GM23338 (cell line): ENCODE results near the gene LCP2. TPM values are rescaled to one million over a fixed set of nuclear protein-coding genes. Genes with fewer than 3 reads are reported as not detected.

Experiments used
- ATAC-seq: fragments of 200-7000 bp; cut with Tn5 transposase; 3 replicates; pipeline ENCODE4 v1.9.1; 2020
- DNase-seq: peaks from one replicate; pipeline ENCODE4 v3.0.0-alpha.2; 2015; ENCODE audit warnings: low spot score
- H2AFZ ChIP-seq: fragments of 200-600 bp; sonication (generic); 2 replicates; pipeline ENCODE4 v1.8.0; 2016; ENCODE audit warnings: antibody characterized with exemption, mild to moderate bottlenecking, moderate library complexity
- H3F3A ChIP-seq: fragments of 200-600 bp; sonication (generic); replicated peaks from 2 replicates; pipeline ENCODE4 v1.8.0; 2017; ENCODE audit warnings: antibody characterized with exemption, mixed run types, low read depth
- H3K27ac ChIP-seq: fragments of 200-600 bp; sonication (generic); 2 replicates; pipeline ENCODE4 v1.6.1; 2016; ENCODE audit warnings: low read depth
- H3K27me3 ChIP-seq: fragments of 200-600 bp; sonication (generic); 2 replicates; pipeline ENCODE4 v1.8.0; 2016; ENCODE audit warnings: mild to moderate bottlenecking, mixed run types, moderate library complexity; ENCODE audit not compliant: insufficient read depth
- H3K36me3 ChIP-seq: fragments of 200-600 bp; sonication (generic); 2 replicates; pipeline ENCODE4 v1.8.0; 2016; ENCODE audit warnings: mild to moderate bottlenecking; ENCODE audit not compliant: insufficient read depth
- H3K4me1 ChIP-seq: fragments of 200-600 bp; sonication (generic); 2 replicates; pipeline ENCODE4 v1.8.0; 2016; ENCODE audit warnings: mild to moderate bottlenecking, moderate library complexity; ENCODE audit not compliant: insufficient read depth
- H3K4me2 ChIP-seq: fragments of 200-600 bp; sonication (generic); 2 replicates; pipeline ENCODE4 v1.7.1; 2017; ENCODE audit warnings: mixed run types
- H3K4me3 ChIP-seq: fragments of 200-600 bp; sonication (generic); 2 replicates; pipeline ENCODE4 v1.6.1; 2016; ENCODE audit warnings: mixed run types
- H3K79me2 ChIP-seq: fragments of 200-600 bp; sonication (generic); replicated peaks from 2 replicates; pipeline ENCODE4 v1.8.0; 2017; ENCODE audit warnings: mild to moderate bottlenecking; ENCODE audit not compliant: insufficient read depth
- H3K9me2 ChIP-seq: fragments of 200-600 bp; sonication (generic); 2 replicates; pipeline ENCODE4 v1.8.0; 2017; ENCODE audit not compliant: insufficient read depth
- H4K20me1 ChIP-seq: fragments of 200-600 bp; sonication (generic); replicated peaks from 2 replicates; pipeline ENCODE4 v1.8.0; 2017; ENCODE audit warnings: mild to moderate bottlenecking; ENCODE audit not compliant: insufficient read depth
- H3K27ac Mint-ChIP-seq: 2 replicates; pipeline ENCODE4 v1.8.0; 2020; ENCODE audit warnings: inconsistent platforms, mild to moderate bottlenecking, moderate library complexity, mixed read lengths
- H3K27me3 Mint-ChIP-seq: 3 replicates; pipeline ENCODE4 v1.8.0; 2022; ENCODE audit warnings: low read depth, mild to moderate bottlenecking, moderate library complexity, mixed read lengths, inconsistent platforms; ENCODE audit not compliant: insufficient read depth, poor library complexity
- H3K36me3 Mint-ChIP-seq: 3 replicates; pipeline ENCODE4 v1.8.0; 2021; ENCODE audit warnings: low read depth, mild to moderate bottlenecking, inconsistent platforms, moderate library complexity, mixed read lengths
- H3K4me1 Mint-ChIP-seq: 3 replicates; pipeline ENCODE4 v1.8.0; 2020; ENCODE audit warnings: mild to moderate bottlenecking, inconsistent platforms, mixed read lengths
- H3K4me3 Mint-ChIP-seq: 3 replicates; pipeline ENCODE4 v1.8.0; 2021; ENCODE audit warnings: moderate library complexity, mild to moderate bottlenecking, inconsistent platforms, mixed read lengths
- H3K9me3 Mint-ChIP-seq: 3 replicates; pipeline ENCODE4 v1.8.0; 2020; ENCODE audit warnings: moderate library complexity, mild to moderate bottlenecking, inconsistent platforms, mixed read lengths
- CREB1 ChIP-seq: fragments of 250-450 bp; sonication (Bioruptor Pico); IDR thresholded peaks from 2 replicates; pipeline ENCODE4 v1.5.0; 2020; ENCODE audit warnings: low read depth, mild to moderate bottlenecking, moderate library complexity
- EZH2phosphoT487 ChIP-seq: fragments of 200-600 bp; sonication (generic); IDR thresholded peaks from one replicate; pipeline ENCODE4 v1.8.1; 2018; ENCODE audit warnings: antibody characterized with exemption; ENCODE audit not compliant: unreplicated experiment
- JUNB ChIP-seq: IDR thresholded peaks from one replicate; pipeline ENCODE4 v1.6.1; 2016; ENCODE audit warnings: antibody characterized with exemption; ENCODE audit not compliant: unreplicated experiment
- NANOG ChIP-seq: IDR thresholded peaks from 2 replicates; pipeline ENCODE4 v1.6.1; 2016; ENCODE audit warnings: antibody characterized with exemption, borderline replicate concordance
- POLR2AphosphoS5 ChIP-seq: IDR thresholded peaks from 2 replicates; pipeline ENCODE4 v1.6.1; 2016; ENCODE audit warnings: antibody characterized with exemption, low read depth
- ZNF114 ChIP-seq: fragments of 250-450 bp; sonication (Bioruptor Pico); IDR thresholded peaks from 2 replicates; pipeline ENCODE4 v1.5.0; 2020; ENCODE audit warnings: mild to moderate bottlenecking, moderate library complexity
- ZNF331 ChIP-seq: fragments of 250-450 bp; sonication (Bioruptor Pico); IDR thresholded peaks from 2 replicates; pipeline ENCODE4 v1.5.0; 2020; ENCODE audit warnings: low read depth, mild to moderate bottlenecking, moderate library complexity
- polyA plus RNA-seq: library from polyadenylated mRNA; unstranded; fragments of >200 nt; fragmentation: Nextera tagmentation; extraction: Ambion mirVana; gene quantifications from 2 replicates; pipeline ENCODE4 v1.2.1, GENCODE V29; 2016
- total RNA-seq: library from RNA; depleted of rRNA; stranded (reverse); fragments of >200 nt; shearing (Covaris generic); gene quantifications from 2 replicates; pipeline ENCODE4 v1.2.3, GENCODE V29; 2014
- TF ChIP-seq, protein P1 (sequence below): IDR thresholded peaks from one replicate; pipeline ENCODE4 v1.6.1; 2018; ENCODE audit warnings: antibody characterized with exemption; ENCODE audit not compliant: unreplicated experiment
- TF ChIP-seq, protein P2 (sequence below): IDR thresholded peaks from 2 replicates; pipeline ENCODE4 v1.6.1; 2016; ENCODE audit warnings: antibody characterized with exemption
- TF ChIP-seq, protein P3 (sequence below), 2 experiments: fragments of 200-600 bp in 1 of 2; sonication (generic) in 1 of 2; conservative IDR thresholded peaks; 2 replicates each; pipeline versions ENCODE4 v1.5.1 to v1.6.1; 2016 to 2017; ENCODE audit warnings: antibody characterized with exemption in 2 of 2, low read depth in 2 of 2, mild to moderate bottlenecking in 2 of 2, moderate library complexity in 1 of 2

LCP2 gene
- total and polyA plus RNA-seq, 2 experiments from 2014 or later = 0.26 to 0.38 TPM

DNA sequence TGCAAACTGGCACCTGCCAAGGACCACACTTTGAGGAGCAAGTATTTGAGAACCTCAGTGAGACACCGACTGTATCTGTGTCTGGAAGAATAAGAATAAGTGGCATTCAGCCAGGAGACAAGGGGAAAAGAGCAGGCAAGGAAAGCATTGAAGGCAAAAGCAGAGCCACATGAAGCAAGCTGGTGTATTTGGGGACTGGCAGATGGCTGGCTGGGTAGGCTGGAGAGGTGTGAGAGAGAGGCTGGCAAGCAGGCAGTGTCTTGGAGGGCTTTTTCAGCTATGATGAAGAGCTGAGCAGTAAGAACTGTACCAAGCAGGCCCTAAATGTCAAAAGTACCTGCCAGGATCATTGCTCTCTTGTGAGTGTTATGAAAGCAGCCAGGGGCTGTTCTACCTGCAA, 78.9 kb downstream of the LCP2 start:
- ATAC-seq = no peak
- Histone ChIP-seq H3F3A (no peaks in the 10 kb centered on the region), H4K20me1 (no peaks in the 10 kb centered on the region), H3K4me1 (peaks cover 18% of the 10 kb centered on the region; the same call in 1 of the 2 replicates), H3K36me3 (no peaks in the 10 kb centered on the region), H3K9me2 (no peaks in the 10 kb centered on the region), H3K4me2 (no peak overlapping the region), H3K27ac (no peak overlapping the region), H2AFZ (no peak overlapping the region), H3K27me3 (no peaks in the 10 kb centered on the region), H3K79me2 (no peaks in the 10 kb centered on the region), H3K4me3 (no peak overlapping the region)
- peaks cover 30% of the 10 kb centered on the region for H3K4me1 Mint-ChIP-seq
- no peaks in the 10 kb centered on the region for H3K9me3 Mint-ChIP-seq
- DNase-seq = no peak
- TF ChIP-seq CREB1 (CRISPR knock-in tag) (no peak), ZNF114 (CRISPR knock-in tag) (no peak), POLR2AphosphoS5 (no peak), ZNF331 (CRISPR knock-in tag) (no peak), JUNB (no peak), EZH2phosphoT487 (no peak), NANOG (no peak)
- TF ChIP-seq, protein P1, sequence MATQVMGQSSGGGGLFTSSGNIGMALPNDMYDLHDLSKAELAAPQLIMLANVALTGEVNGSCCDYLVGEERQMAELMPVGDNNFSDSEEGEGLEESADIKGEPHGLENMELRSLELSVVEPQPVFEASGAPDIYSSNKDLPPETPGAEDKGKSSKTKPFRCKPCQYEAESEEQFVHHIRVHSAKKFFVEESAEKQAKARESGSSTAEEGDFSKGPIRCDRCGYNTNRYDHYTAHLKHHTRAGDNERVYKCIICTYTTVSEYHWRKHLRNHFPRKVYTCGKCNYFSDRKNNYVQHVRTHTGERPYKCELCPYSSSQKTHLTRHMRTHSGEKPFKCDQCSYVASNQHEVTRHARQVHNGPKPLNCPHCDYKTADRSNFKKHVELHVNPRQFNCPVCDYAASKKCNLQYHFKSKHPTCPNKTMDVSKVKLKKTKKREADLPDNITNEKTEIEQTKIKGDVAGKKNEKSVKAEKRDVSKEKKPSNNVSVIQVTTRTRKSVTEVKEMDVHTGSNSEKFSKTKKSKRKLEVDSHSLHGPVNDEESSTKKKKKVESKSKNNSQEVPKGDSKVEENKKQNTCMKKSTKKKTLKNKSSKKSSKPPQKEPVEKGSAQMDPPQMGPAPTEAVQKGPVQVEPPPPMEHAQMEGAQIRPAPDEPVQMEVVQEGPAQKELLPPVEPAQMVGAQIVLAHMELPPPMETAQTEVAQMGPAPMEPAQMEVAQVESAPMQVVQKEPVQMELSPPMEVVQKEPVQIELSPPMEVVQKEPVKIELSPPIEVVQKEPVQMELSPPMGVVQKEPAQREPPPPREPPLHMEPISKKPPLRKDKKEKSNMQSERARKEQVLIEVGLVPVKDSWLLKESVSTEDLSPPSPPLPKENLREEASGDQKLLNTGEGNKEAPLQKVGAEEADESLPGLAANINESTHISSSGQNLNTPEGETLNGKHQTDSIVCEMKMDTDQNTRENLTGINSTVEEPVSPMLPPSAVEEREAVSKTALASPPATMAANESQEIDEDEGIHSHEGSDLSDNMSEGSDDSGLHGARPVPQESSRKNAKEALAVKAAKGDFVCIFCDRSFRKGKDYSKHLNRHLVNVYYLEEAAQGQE = no peak
- peaks cover 2% of the 10 kb centered on the region for H3K27me3 Mint-ChIP-seq
- H3K36me3 Mint-ChIP-seq = no peaks in the 10 kb centered on the region
- H3K27ac Mint-ChIP-seq = no peak overlapping the region
- no peak overlapping the region for H3K4me3 Mint-ChIP-seq

DNA sequence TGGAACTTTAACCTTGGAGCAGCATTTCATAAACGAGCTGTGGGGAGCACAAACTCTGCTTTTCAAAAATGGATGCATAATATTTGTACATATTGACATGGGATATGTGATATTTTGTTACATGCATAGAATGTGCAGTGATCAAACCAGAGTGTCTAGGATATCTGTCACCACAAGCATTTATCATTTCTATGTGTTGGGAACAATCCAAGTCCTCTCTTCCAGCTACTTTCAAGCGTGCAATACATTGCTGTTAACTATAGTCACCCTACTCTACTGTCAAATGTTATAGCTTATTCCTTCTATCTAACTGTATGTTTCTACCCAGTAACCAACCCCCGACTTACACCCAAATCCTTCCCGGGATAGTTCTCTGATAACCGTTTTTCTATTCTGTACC, 79.7 kb downstream of the LCP2 start:
- Histone ChIP-seq H3K4me3 (no peak overlapping the region), H3K36me3 (no peaks in the 10 kb centered on the region), H3K27ac (no peak overlapping the region), H3K79me2 (no peaks in the 10 kb centered on the region), H3K9me2 (no peaks in the 10 kb centered on the region), H3K27me3 (no peaks in the 10 kb centered on the region), H4K20me1 (no peaks in the 10 kb centered on the region), H3K4me1 (peaks cover 14% of the 10 kb centered on the region; the same call in 1 of the 2 replicates), H3K4me2 (no peak overlapping the region), H3F3A (no peaks in the 10 kb centered on the region), H2AFZ (no peak overlapping the region)
- no peak overlapping the region for H3K27ac Mint-ChIP-seq
- no peaks in the 10 kb centered on the region for H3K36me3 Mint-ChIP-seq
- no peak for DNase-seq
- no peaks in the 10 kb centered on the region for H3K9me3 Mint-ChIP-seq
- no peak overlapping the region for H3K4me3 Mint-ChIP-seq
- H3K27me3 Mint-ChIP-seq = peaks cover 2% of the 10 kb centered on the region
- peaks cover 23% of the 10 kb centered on the region for H3K4me1 Mint-ChIP-seq
- ATAC-seq = no peak
- TF ChIP-seq CREB1 (CRISPR knock-in tag) (no peak), ZNF114 (CRISPR knock-in tag) (no peak)
- TF ChIP-seq, protein P2, sequence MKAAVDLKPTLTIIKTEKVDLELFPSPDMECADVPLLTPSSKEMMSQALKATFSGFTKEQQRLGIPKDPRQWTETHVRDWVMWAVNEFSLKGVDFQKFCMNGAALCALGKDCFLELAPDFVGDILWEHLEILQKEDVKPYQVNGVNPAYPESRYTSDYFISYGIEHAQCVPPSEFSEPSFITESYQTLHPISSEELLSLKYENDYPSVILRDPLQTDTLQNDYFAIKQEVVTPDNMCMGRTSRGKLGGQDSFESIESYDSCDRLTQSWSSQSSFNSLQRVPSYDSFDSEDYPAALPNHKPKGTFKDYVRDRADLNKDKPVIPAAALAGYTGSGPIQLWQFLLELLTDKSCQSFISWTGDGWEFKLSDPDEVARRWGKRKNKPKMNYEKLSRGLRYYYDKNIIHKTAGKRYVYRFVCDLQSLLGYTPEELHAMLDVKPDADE = no peak
- TF ChIP-seq, protein P3, sequence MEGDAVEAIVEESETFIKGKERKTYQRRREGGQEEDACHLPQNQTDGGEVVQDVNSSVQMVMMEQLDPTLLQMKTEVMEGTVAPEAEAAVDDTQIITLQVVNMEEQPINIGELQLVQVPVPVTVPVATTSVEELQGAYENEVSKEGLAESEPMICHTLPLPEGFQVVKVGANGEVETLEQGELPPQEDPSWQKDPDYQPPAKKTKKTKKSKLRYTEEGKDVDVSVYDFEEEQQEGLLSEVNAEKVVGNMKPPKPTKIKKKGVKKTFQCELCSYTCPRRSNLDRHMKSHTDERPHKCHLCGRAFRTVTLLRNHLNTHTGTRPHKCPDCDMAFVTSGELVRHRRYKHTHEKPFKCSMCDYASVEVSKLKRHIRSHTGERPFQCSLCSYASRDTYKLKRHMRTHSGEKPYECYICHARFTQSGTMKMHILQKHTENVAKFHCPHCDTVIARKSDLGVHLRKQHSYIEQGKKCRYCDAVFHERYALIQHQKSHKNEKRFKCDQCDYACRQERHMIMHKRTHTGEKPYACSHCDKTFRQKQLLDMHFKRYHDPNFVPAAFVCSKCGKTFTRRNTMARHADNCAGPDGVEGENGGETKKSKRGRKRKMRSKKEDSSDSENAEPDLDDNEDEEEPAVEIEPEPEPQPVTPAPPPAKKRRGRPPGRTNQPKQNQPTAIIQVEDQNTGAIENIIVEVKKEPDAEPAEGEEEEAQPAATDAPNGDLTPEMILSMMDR (conservative IDR thresholded peaks at IDR 0.05; ENCODE audit: low read depth in 2 of 2) = no peak
